Endodermal cell (in vitro differentiated cells): ENCODE measurements around the gene FCF1. TPM values are rescaled to one million over a fixed set of nuclear protein-coding genes. Genes with fewer than 3 reads are reported as not detected.

Experiments used
- DNase-seq: peaks from one replicate; pipeline ENCODE4 v3.0.0-alpha.2; 2017
- H3K27ac ChIP-seq: 2 replicates; pipeline ENCODE4 v1.5.1; 2013; ENCODE audit warnings: mild to moderate bottlenecking, low read depth, low read length, moderate library complexity
- H3K27me3 ChIP-seq: 2 replicates; pipeline ENCODE4 v1.6.1; 2013; ENCODE audit warnings: mild to moderate bottlenecking, low read length, moderate library complexity; ENCODE audit not compliant: insufficient read depth, control insufficient read depth, poor library complexity, severe bottlenecking
- H3K36me3 ChIP-seq: 2 replicates; pipeline ENCODE4 v1.7.0; 2013; ENCODE audit warnings: mild to moderate bottlenecking, low read length, moderate library complexity; ENCODE audit not compliant: control insufficient read depth, insufficient read depth
- H3K4me1 ChIP-seq: one replicate; pipeline ENCODE4 v1.7.0; 2013; ENCODE audit warnings: low read length; ENCODE audit not compliant: control insufficient read depth, insufficient read depth
- H3K4me3 ChIP-seq: 2 replicates; pipeline ENCODE4 v1.5.1; 2013; ENCODE audit warnings: mild to moderate bottlenecking, low read length, moderate library complexity
- H3K9ac ChIP-seq: 2 replicates; pipeline ENCODE4 v1.6.1; 2013; ENCODE audit warnings: mild to moderate bottlenecking, low read length, moderate library complexity; ENCODE audit not compliant: poor library complexity, severe bottlenecking; ENCODE audit errors: extremely low read depth
- H3K9me3 ChIP-seq: 2 replicates; pipeline ENCODE4 v1.6.1; 2013; ENCODE audit warnings: mild to moderate bottlenecking, low read length, moderate library complexity; ENCODE audit not compliant: control insufficient read depth
- H3K27ac Mint-ChIP-seq: 2 replicates; pipeline ENCODE4 v1.8.0; 2020; ENCODE audit warnings: mixed read lengths
- H3K27me3 Mint-ChIP-seq: 2 replicates; pipeline ENCODE4 v1.8.0; 2021; ENCODE audit warnings: mild to moderate bottlenecking, mixed read lengths; ENCODE audit not compliant: insufficient read depth
- H3K36me3 Mint-ChIP-seq: 2 replicates; pipeline ENCODE4 v1.8.0; 2020; ENCODE audit warnings: low read depth, mixed read lengths
- H3K4me1 Mint-ChIP-seq: 2 replicates; pipeline ENCODE4 v1.8.0; 2020; ENCODE audit warnings: mixed read lengths
- H3K4me3 Mint-ChIP-seq: 2 replicates; pipeline ENCODE4 v1.8.0; 2020; ENCODE audit warnings: mild to moderate bottlenecking, moderate library complexity, mixed read lengths
- H3K9me3 Mint-ChIP-seq: 2 replicates; pipeline ENCODE4 v1.8.0; 2020; ENCODE audit warnings: mild to moderate bottlenecking, mixed read lengths
- CTCF ChIP-seq: fragments of 200-600 bp; sonication (generic); conservative IDR thresholded peaks from 2 replicates; pipeline ENCODE4 v1.5.0; 2021; ENCODE audit warnings: antibody characterized with exemption, mild to moderate bottlenecking
- WGBS, 2 experiments: methylation state at CpG; one replicate each; pipeline versions ENCODE4 v1.1.5 to v1.1.7; 2013; ENCODE audit warnings: missing lambda C conversion rate in 2 of 2, mixed read lengths in 1 of 2; ENCODE audit not compliant: insufficient coverage in 1 of 2, insufficient read length in 1 of 2; 5-methylcytosine and 5-hydroxymethylcytosine counted together
- total RNA-seq, 2 donors: library from RNA; stranded (reverse); fragmentation: NEBNext Ultra II Directional in 1 of 2; extraction: Animal tissue kit (Norgen Biotek cat#: 25700) in 1 of 2; gene quantifications; 2 replicates in 1 of 2; 3 replicates in 1 of 2; pipeline ENCODE4 v1.2.1, GENCODE V29; 2021

Gene FCF1
- total RNA-seq, 2 donors from 2014 or later = 68.4 to 71.3 TPM

DNA sequence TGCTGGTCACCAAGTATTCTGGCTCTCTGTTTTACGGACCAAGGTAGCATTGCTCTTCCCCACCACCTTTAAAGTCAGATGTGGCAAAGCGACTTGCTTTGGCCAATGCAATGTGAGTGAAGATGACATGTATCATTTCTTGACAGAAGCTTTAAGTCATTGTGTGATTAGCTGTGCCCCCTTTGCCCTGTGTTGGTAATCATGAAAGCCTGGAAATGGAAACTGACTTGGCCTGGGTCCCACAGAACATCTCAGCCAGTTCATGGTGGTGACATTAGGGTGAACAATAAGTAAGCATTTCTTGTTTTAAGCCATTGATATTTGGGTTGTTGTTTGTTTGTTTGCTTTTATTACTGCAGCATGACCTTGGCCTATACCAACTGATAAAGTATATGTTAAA lies 34.3 kb downstream of the FCF1 start:
- H3K9ac ChIP-seq = no peak overlapping the region
- H3K27ac ChIP-seq = no peak overlapping the region
- no peaks in the 10 kb centered on the region for H3K9me3 ChIP-seq
- no peaks in the 10 kb centered on the region for H3K4me1 Mint-ChIP-seq
- H3K27ac Mint-ChIP-seq = no peak overlapping the region
- no peaks in the 10 kb centered on the region for H3K4me1 ChIP-seq
- peaks cover 1% of the 10 kb centered on the region for H3K36me3 Mint-ChIP-seq
- peaks cover 8% of the 10 kb centered on the region for H3K9me3 Mint-ChIP-seq
- H3K27me3 ChIP-seq = no peaks in the 10 kb centered on the region
- no peak overlapping the region for H3K4me3 ChIP-seq
- H3K4me3 Mint-ChIP-seq = no peak overlapping the region
- DNase-seq = no peak
- TF ChIP-seq CTCF = no peak
- H3K27me3 Mint-ChIP-seq = peaks cover 11% of the 10 kb centered on the region
- 92 to 100% methylated on average over 1 to 2 of the region's 2 CpGs for WGBS, 2 experiments
- no peaks in the 10 kb centered on the region for H3K36me3 ChIP-seq

DNA sequence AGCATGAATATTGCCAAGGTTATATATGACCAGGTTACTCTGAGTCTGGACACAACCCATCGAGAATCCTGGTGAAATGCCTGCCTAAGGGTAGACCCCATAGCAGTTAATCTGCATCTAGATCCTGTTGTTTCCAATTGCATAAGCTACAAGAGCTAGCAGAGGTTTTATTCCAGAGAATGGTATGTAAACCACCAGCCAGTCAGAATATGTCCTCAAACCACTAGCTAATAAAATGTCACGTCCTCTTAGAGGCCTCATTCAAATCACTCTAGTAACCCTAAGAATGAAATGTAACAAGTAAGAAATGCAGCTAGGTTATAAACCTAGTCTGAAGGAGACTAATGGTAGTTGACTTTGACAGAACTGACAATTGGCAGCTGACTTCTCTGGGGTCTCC lies 41.2 kb downstream of the FCF1 start:
- Mint-ChIP-seq H3K9me3 (peaks cover 20% of the 10 kb centered on the region), H3K27ac (no peak overlapping the region), H3K36me3 (peaks cover 9% of the 10 kb centered on the region), H3K4me3 (no peak overlapping the region), H3K4me1 (no peaks in the 10 kb centered on the region), H3K27me3 (peaks cover 4% of the 10 kb centered on the region)
- H3K27me3 ChIP-seq = no peaks in the 10 kb centered on the region
- no peaks in the 10 kb centered on the region for H3K4me1 ChIP-seq
- no peak overlapping the region for H3K9ac ChIP-seq
- no peak overlapping the region for H3K4me3 ChIP-seq
- no peak for TF ChIP-seq CTCF
- DNase-seq = no peak
- WGBS, 2 experiments = 93 to 100% methylated on average over 1 to 2 of the region's 2 CpGs
- peaks cover 10% of the 10 kb centered on the region for H3K9me3 ChIP-seq
- no peak overlapping the region for H3K27ac ChIP-seq
- no peaks in the 10 kb centered on the region for H3K36me3 ChIP-seq

- Mint-ChIP-seq H3K4me1 (no peaks in the 10 kb centered on the region), H3K27me3 (peaks cover 10% of the 10 kb centered on the region), H3K4me3 (no peak overlapping the region), H3K27ac (no peak overlapping the region), H3K36me3 (peaks cover 9% of the 10 kb centered on the region), H3K9me3 (peaks cover 20% of the 10 kb centered on the region)
- Histone ChIP-seq H3K4me3 (no peak overlapping the region), H3K27me3 (no peaks in the 10 kb centered on the region), H3K27ac (no peak overlapping the region), H3K36me3 (no peaks in the 10 kb centered on the region), H3K4me1 (no peaks in the 10 kb centered on the region), H3K9ac (no peak overlapping the region), H3K9me3 (peaks cover 10% of the 10 kb centered on the region)
- DNase-seq = no peak
- TF ChIP-seq CTCF = no peak
- WGBS, 2 experiments = 90 to 94% methylated on average over 7 of the region's 7 CpGs
These were observed 42.0 kb downstream of the FCF1 start for GRCh38 chr14:74754899-74755298.
